Breast epithelium (tissue), 3 donors: Measurements from ENCODE around the gene PRMT9.

ENCODE experiments used
- CTCF ChIP-seq, 3 donors: fragments of 450-650 bp; IDR thresholded peaks; one replicate each; pipeline ENCODE4 v1.5.1; 2016 to 2017; ENCODE audit warnings: antibody characterized with exemption in 3 of 3, mild to moderate bottlenecking in 3 of 3, moderate library complexity in 3 of 3
- POLR2A ChIP-seq: fragments of 450-650 bp; IDR thresholded peaks from one replicate; pipeline ENCODE4 v1.6.1; 2016; ENCODE audit warnings: antibody characterized with exemption, mild to moderate bottlenecking, moderate library complexity
- POLR2AphosphoS5 ChIP-seq, 3 donors: sonication (generic); formaldehyde crosslinking; IDR thresholded peaks; one replicate each; pipeline ENCODE4 v1.6.1; 2017; ENCODE audit warnings: antibody characterized with exemption in 3 of 3

DNA sequence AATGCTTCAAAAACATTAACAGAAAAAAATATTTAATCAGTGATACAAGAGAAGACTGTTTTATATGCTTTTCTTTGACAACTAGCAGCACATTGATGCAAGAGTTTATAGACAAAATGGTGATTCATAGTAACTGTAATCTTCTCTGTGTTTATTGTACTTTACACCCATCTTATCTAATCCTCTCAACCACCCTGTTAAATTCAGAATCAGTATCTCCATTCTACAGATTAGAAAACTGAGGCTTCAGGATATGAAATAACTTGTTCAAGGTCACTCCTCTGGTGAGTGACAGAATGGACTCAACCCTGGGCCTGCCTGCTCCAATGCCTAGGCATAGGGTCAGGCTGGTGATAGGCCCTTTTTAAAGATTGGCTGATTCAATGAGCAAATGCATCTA, 92.9 kb downstream of the PRMT9 start:
- TF ChIP-seq POLR2A (no peak), CTCF (IDR thresholded peaks at IDR 0.05) (no peak), POLR2AphosphoS5 (IDR thresholded peaks at IDR 0.05) (no peak)
